Embryonic facial prominence (tissue), 1 donor: Measurements from ENCODE around the gene IL32.

Source experiments
- DNase-seq: peaks from one replicate; pipeline ENCODE4 v3.0.0-alpha.2; 2016; ENCODE audit errors: extremely low spot score

IL32 gene

DNA sequence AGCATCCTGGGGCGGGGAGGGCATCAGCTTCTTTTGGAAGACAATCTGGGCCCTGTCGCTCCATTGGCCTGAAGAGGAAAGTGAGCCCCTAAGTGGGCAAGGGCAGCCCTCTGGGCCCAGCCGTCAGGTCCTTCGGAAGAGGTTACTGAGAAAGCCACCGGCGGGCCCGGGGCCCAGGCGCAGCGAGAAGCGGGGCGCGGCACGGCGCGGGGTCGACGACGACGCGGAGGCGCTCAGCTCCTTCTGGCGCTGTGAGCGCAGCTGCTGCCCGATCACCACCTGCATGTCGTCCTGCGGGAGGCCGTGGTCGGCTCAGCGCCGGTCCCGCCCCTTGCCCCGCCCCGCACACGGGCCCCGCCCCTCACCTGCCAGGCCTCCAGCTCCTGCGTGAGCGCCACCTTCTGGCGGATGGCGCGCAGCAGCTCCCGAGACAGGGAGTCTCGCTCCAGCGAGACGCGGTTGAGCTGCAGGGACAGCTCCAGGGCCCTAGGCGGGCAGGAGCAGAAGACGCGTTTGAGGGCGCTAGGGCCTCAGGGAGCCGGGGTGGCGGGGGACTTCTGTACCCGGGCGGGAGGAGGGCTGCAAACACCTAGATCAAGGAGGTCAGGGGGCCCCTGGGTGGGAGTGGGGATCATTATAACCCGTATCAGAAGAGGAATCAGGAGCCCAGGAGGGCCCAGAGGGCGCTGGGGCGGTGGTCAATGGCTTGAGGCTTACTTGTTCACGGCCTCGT is 37.3 kb upstream of the IL32 start:
- DNase-seq: no peak

DNA sequence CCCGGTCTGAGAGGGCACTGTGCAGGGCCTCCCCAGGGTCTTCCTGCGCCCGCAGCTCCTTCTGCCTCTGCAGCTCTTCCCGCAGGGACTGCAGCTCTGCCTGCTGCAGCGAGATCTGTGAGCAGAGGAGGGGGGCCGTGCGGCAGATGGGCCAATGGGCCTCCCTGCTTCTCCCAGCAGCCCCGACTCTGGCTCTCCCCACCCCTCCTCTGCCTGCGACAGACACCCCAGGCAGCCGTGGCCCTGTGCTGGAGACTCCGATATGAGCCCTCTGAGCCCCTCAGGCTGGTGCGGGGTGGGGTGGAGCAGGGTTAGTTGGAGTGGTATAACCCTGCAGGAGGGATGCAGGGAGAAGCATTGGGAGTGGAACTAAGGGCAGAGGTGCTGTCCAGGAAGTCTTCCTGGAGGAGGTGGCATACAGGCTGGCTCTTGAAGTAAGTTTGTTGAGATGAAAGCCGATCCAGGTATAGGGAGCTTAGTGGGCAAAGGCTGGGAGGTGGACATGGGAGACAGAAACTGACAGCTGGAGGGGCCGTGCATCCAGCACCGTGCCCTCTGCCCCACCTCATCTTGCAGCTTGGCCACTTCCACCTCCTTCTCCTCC is 36.6 kb upstream of the IL32 start:
- no peak for DNase-seq

DNA sequence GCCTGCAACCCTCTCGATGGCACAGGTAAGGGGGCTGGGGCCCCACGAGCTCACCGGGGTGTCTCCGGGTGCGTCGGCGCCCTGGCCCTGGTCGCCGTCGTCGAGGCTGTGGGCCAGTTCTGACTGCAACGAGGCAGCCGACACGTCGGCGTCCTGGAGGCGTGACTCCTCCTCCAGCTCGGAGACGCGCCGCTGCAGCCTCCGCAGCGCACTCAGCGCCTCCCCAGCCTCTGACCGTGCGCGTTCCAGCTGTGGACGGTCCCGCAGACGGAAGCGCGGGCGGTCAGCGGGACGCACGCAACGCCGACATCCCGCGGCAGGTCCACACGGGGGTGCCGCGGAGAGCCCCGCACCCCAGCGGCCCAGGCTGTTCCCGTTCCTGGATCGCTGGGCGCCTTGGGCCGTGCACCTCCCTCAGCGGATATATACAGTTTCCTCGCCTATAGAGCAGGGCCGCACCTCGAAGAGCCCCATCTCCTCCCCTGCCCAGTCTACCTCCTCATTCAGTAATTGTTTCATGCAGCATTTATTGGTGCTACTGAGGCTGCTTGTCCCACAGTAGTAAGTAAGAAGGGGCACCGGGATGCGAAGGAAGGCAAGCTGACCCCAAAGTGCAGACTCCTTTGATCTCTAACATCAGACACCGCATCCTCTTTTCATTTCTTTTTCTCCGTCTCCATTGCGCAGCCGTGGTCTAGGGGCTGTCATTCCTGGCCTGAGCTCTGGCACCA is 35.8 kb upstream of the IL32 start:
- no peak for DNase-seq

DNA sequence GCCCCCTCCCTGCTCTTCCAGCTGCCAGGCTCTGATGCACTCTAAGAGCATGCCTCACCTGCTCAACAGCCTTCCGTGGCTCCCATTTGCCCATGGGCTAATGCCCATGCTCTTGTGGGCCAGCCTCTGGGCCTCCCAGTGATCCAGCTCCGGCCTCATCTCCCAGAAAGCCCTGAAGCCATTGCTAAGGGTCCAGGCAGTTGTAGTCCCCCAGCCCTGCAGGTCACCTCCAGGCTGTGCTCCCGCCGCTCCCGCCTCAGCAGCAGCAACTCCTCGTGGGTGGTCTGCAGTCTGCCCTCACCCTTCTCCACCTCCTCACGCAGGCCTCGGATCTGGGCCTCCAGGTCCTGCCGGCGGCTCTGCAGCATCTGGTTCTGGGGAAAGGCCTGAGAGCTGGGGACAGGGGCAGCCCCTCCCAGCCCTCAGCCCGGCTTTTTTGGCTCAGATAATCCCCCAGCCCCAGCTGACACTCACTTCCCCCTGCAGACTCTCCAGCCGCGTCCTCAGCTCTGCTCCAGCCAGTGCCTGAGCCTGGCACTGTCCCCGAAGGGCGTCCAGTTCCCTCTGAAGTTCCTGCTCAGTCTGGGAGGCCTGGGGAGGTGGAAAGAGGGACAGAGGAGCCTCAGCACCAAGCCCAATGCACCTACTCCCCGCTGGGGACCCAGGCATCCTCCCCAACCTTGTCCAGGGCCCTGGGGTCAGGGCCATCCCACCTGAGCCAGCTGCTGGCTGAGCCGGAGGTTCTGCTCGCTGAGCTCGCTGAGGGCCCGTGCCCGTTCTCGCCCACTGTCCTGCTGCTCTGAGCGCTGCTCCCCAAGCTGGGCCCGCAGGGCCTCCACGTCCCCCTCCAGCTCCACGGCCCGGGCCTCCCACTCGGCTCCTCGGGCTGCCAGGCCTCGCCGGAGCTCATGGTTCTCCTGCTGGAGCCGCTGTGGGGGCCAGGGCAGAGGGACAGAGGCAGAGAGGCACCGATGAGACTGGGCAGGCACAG is 34.9 kb upstream of the IL32 start:
- no peak for DNase-seq

DNA sequence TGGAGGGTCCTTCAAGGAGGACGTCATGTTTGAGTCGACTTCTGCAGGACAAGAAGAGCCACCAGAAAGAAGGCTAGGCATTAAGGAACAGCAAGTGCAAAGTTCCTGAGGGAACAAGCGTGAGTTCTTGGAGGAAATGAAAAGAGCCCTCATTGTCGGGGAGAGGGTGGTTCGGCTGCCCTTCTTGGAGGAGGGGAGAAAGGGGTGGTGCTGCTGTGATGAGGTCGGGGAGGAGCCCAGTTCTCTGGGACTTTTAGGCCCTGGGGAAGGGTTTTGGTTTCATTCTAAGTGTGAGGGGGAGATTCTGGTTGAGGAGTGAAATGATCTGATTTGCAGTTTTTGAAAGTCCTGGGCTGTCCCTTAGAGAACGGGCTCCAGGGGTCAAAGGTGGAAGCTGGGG is 32.8 kb upstream of the IL32 start:
- DNase-seq: no peak

DNA sequence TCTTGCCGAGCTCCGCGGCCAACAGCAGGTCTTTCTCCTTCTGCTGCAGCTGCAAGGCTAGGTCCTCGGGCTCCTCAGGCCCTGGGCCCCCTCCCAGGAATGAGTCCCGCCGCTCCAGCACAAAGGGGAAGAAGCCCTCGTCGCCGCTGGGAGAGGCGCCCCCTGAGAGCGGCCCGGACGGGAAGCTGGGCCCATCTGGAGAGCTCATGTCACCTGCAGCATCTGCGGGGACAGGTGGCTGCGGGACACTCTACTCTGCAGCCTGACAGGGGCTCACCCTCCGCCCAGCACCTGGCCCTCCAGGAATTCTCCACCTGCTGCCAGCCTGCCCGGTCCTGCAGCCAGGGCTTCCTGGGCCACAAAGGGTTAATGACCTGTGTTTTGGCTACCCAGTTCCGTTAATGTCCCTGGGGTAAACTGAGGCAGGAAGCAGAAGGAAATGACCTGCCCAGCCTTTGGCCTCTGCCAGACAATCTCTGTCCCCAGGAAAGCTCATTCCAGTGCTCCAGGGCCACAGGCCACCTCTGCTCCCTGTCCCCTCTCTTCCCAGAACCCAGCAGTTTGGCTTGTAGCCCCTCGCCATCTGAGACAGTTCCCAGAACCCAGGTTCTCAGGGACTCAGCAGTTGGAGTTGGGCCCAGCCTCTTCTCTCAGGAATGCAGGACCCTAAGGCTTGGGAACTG is 30.0 kb upstream of the IL32 start:
- DNase-seq: no peak

DNA sequence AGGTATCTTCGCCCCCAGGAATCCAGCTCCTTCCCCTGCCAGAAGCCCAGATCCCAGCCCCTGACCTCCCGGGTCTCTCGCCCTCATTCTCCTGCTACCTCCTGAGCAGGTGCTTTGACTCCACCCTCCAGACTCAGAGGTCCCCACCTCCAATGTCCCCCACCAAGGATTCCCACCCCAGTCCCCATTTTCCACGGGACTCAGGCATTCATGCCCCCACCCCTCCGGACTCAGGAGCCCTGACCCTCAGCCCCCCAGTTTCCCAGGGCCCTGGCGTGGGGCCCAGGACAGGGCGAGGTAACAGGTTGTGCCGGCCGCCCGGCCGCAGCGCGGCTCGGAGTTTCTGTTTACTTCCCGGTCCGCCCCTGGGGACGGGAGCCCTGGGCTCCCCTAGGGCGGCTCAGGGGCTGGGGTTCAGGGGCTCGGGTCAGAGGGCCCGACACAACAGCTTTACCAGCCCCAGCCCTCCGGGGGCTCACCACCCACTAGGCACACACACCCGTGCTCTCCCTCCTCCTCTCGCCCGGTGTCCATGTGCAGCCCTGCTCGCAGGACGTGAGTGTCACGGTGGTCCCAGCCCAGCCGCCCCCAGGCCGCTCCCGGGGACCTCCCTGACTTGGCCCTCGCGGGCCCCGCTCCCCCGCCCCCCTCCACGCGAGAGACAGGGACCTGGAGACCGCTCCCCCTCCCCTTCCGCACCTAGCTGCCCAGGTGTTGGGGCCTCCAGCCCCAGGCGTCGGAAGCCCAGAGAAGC is 29.3 kb upstream of the IL32 start:
- no peak for DNase-seq

DNA sequence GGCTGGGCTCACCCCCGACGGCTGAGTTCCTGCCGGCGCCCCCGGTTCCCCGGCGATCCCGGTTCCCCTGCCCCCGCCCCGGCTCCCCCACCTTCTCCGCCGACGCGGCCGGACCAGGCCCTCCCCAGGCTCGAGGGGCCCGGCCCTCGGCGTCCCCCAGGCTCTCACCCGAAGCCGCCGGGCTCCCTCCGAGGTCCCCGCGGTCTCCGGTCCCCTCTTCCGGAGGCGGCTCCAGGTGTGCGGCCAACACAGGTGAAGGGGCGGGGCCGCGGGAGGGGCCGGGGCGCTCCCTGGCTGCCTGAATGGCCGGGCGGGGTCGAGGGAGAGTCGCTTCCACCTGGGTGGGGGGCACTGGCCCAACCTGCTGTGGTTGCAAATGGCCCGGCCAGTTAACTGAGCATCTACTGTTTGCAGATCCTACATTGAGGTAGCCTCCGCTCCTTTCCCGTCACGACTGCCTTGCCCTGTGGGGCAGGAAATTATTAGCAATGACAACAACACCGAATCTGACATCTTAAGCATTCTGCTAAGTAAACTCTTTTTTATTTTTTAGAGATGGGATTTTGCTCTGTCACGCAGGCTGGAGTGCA is 28.6 kb upstream of the IL32 start, which contains the start of gene BICDL2:
BICDL2 (minus strand) TSS at position 219 of the 590 bp plus-strand sequence. CDS start 1,448 bp downstream, outside the sequence.
- DNase-seq: no peak

DNA sequence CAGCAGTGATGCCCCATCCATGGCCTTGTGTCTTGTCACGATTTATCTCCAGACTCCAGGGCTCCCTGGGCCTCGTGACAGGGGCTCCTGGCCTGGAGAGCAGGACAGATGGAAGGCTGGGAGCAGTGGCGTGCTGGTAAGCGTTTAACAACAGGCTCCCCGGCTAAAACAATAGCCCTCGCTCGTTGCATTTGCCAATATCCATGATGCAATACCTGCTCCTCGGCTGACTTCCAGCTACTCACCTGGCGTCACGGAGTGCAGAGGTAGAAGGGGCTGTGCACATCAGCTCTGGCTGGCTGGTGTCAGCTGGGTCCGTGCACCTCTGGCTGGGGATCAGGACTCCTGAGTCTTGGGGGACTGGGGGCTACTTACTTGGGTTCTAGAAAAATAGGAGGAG is 27.2 kb upstream of the IL32 start:
- no peak for DNase-seq

DNA sequence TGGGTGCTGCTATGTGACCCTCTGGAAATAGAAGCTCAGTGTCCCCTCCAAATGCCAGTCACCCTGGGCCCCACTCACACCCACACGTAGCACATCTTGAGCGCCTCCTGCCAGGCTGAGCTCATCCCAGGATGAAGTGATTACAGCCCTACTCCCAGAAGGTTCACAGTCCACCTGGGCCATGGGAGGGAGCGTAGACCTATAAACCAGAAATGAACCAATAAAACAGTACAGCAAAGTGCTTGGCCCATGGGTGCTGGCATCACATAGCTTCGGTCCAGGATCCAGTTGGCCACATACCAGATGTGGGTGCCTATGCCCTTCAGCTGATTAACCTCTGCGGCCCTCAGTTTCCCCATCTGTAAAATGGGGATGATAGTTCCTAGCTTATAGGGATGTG is 26.5 kb upstream of the IL32 start:
- no peak for DNase-seq

DNA sequence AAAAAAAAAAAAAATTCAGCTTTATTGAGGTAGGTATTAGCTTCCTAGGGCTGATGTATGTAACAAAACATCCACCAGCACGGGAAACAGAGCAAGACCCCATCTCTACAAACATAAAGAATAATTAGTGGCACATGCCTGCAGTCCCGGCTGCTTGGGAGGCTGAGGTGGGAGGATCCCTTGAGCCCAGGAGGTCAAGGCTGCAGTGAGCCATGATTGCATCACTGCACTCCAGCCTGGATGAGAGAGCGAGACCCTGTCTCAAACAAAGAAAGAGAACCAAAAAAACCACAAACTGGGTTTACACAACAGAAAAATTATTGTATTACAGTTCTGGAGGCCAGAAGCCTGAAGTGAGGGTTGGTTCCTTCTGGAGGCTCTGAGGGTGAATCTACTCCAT is 23.1 kb upstream of the IL32 start:
- no peak for DNase-seq

DNA sequence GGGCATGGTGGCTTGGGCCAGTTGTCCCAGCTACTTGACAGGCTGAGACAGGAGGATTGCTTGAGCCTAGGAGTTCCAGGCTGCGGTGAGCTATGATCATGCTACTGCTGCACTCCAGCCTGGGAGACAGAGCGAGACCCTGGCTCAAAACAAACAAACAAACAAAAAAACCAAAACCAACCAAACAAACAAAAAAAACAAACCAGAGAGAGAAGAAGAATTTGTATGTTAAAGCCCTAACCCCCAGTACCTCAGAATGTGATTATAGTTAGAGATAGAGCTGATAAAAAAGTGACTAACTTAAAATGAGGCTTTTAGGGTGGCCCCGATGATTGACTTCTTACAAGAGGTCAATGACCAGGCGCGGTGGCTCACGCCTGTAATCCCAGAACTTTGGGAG is 20.7 kb upstream of the IL32 start:
- no peak for DNase-seq

DNA sequence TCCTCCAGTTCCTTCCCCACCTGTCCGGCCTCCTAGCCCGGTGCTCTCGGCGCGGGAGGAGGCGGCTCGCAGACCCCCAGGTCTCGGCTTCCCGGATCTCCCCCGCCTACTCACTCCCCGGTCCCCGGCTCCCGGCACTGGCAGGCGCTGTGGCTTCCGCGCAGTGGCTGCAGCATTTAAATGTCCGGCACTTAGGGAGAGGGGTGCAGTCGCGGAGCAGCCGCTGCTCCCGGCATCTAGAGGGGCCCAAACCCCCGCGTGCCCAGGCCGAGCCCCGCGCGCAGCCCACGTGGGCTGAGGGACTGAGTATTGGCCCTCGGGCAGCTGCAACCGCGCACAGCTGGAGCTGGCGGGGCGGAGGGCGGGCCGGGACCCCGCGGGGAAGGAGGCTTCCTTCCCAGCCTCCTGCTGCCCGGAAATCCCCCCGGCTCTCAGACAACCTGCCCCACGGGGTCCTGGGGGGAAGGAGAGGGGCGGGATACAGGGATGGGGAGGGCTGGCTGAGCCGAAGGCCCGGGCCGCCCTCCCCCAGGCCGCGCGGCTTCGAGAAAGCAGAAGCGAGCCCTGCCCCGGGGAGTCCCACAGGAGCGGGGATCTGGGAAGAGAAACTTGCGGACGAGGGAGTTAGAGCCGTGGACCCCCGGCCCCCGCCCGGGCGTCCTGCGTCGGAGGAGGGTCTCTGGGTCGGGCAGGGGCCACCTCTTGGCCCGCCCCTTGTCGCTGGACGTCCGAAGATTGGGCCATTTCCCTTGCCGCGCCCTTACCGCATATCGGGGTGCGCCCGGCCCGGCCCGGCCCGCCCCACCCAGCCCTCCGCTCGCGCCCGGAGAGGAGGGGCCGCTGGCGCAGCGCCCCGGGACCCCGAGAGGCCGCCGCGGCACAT is 19.4 kb upstream of the IL32 start, which contains the start of gene MMP25:
MMP25 (plus strand) TSS at position 804 of the 883 bp plus-strand sequence. CDS start 357 bp downstream, outside the sequence.
- no peak for DNase-seq

DNA sequence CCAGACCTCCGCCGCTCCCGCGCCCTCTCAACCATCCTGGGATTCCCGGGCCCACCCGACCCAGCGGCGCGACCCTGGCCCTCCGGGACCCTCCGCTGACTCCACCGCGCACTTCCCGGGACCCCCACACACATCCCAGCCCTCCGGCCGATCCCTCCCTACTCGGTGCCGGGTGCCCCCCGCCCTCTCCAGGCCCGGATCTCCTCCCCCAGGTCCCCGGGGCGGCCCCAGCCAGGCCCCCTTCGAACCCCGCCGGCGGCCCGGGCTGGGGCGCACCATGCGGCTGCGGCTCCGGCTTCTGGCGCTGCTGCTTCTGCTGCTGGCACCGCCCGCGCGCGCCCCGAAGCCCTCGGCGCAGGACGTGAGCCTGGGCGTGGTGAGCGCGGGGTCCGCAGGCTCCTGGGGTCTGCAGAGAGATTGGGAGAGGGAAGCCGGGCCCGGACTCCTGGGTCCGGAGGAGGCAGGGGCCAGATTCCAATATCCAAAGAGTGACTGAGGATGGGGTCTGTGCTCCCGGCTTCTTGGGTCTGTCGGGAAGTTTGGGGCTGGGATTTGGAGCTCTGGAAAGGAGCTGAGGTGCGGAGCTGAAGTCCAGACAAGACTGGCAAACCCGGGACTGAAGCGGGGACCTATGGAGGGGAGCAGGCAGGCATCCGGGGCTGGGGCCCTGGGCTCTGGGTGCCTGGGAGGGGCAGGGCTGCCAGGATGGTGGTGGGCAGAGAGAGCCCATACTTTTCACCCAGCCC is 18.6 kb upstream of the IL32 start:
- DNase-seq: no peak

DNA sequence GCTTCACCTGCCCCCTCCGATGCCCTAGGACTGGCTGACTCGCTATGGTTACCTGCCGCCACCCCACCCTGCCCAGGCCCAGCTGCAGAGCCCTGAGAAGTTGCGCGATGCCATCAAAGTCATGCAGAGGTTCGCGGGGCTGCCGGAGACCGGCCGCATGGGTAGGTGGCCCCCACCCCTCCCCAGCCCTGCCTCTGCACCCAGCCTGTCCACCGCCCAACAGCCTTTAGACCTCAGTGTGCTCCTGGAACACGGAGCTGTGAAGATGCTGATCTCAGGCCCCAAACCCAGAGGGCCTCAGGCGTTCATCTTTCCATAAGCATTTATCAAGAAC is 18.1 kb upstream of the IL32 start:
- DNase-seq: no peak

DNA sequence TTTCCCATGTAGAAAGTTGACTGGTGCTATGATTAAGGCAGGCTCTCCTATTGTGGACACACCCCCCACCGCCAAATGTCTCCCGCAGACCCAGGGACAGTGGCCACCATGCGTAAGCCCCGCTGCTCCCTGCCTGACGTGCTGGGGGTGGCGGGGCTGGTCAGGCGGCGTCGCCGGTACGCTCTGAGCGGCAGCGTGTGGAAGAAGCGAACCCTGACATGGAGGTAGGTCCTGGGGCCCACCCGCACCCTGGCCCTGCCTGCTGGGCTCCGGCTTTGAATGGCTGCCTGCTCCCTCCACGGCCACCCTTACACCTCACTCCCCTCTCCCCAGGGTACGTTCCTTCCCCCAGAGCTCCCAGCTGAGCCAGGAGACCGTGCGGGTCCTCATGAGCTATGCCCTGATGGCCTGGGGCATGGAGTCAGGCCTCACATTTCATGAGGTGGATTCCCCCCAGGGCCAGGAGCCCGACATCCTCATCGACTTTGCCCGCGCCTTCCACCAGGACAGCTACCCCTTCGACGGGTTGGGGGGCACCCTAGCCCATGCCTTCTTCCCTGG is 15.4 kb upstream of the IL32 start:
- DNase-seq: no peak

DNA sequence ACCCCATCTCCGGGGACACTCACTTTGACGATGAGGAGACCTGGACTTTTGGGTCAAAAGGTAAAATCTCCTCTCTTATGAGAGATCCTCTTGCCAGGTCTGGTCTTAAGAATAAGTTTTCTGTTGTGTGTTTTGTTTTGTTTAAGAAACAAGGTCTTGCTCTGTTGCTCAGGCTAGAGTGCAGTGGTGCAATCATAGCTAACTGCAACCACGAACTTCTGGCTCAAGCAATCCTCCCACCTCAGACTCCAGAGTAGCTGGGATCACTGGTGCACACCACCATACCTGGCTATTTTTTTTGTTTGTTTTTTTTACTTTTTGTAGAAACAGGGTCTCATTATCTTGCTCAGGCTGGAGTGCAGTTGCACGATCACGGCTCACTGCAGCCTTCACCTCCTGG is 15.0 kb upstream of the IL32 start:
- DNase-seq: no peak

DNA sequence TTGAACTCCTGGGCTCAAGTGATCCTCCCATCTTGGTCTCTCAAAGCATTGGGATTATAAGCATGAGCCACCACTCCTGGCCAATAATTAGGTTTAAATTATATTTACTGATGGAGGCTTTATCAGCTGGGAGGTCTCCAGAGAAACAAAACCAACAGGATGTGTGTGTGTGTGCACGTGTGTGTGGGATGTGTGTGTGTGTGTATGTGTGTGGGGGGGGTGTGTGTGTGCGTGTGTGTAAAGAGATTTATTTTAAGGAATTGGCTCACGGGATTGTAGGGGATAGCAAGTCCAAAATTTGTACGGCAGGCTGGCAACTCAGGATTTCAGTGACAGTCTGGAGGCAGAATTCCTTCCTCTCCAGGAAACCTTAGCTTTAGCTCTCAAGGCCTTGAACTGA is 14.4 kb upstream of the IL32 start:
- no peak for DNase-seq
